ENCODE results near the gene AMOT.

DNA sequence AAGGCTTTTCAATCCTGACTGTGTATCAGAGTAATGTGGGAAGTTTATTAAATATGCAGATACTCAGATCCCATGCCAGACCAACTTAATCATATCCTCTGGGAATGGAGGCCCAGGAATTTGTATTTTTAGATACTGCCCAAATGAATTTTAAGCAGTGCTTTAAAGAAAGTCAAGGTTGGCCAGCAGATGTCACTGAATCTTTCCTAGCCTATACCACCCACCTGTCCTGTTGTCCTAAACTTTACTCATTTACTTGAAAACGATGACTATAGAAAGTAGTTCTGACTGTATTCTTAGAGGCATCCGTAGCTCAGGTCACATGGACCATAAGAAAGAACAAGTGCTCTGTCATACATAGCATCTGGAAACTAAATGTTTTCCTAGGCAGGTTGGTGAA lies 79.9 kb downstream of the AMOT start:
- TF ChIP-seq, protein P1, sequence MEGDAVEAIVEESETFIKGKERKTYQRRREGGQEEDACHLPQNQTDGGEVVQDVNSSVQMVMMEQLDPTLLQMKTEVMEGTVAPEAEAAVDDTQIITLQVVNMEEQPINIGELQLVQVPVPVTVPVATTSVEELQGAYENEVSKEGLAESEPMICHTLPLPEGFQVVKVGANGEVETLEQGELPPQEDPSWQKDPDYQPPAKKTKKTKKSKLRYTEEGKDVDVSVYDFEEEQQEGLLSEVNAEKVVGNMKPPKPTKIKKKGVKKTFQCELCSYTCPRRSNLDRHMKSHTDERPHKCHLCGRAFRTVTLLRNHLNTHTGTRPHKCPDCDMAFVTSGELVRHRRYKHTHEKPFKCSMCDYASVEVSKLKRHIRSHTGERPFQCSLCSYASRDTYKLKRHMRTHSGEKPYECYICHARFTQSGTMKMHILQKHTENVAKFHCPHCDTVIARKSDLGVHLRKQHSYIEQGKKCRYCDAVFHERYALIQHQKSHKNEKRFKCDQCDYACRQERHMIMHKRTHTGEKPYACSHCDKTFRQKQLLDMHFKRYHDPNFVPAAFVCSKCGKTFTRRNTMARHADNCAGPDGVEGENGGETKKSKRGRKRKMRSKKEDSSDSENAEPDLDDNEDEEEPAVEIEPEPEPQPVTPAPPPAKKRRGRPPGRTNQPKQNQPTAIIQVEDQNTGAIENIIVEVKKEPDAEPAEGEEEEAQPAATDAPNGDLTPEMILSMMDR (conservative IDR thresholded peaks at IDR 0.05; ENCODE audit: low read length), result peak; percentile 35
- TF ChIP-seq EZH2phosphoT487 (IDR thresholded peaks at IDR 0.05; ENCODE audit: borderline replicate concordance), result no peak

All from Loucy (cell line).